HepG2 (cell line): Measurements from ENCODE around the gene RIMBP3C. TPM values are rescaled to one million over a fixed set of nuclear protein-coding genes. Genes with fewer than 3 reads are reported as not detected.
"Not testable (repeated sequence)": the region's sequence is repeated elsewhere in the genome, so short reads cannot be mapped to it uniquely, and the experiment has no call there.

Experiments
- ATAC-seq: fragments of 200-7000 bp; cut with Tn5 transposase; 3 replicates; pipeline ENCODE4 v1.9.1; 2020; ENCODE audit warnings: mild to moderate bottlenecking, moderate library complexity
- BruUV-seq: library from RNA; stranded (reverse); fragments of 400-500 nt; replicated peaks from 2 replicates; lab custom pipeline; 2021; lab: Mats Ljungman, UMichigan
- CTCF ChIA-PET: fragments of 300-600 bp; formaldehyde crosslinking; extraction: SDS; loops from one replicate; lab custom pipeline; 2021; ENCODE audit warnings: low total read pairs, inconsistent platforms, low intra/inter-chr PET ratio; lab: Yijun Ruan, JAX
- POLR2A ChIA-PET: fragments of 350-600 bp; sonication (Branson Sonifier 250); formaldehyde crosslinking; loops from one replicate; lab custom pipeline; 2020; ENCODE audit warnings: antibody characterized with exemption, inconsistent platforms; lab: Yijun Ruan, JAX
- DNase-seq: peaks from one replicate; pipeline ENCODE4 v3.0.0-alpha.2; 2015; ENCODE audit warnings: low spot score
- FAIRE-seq: peaks from 3 replicates; lab custom pipeline; 2011; peaks lifted over from hg19 to GRCh38; lab: Jason Lieb, UNC
- H2AFZ ChIP-seq: one replicate; pipeline ENCODE4 v1.6.1; 2011; ENCODE audit warnings: low read length, inconsistent platforms
- H3K27ac ChIP-seq: fragments of 300-600 bp; 3 replicates; pipeline ENCODE4 v1.8.0; 2011; ENCODE audit warnings: mixed run types, mild to moderate bottlenecking, mixed read lengths, low read length, inconsistent platforms; ENCODE audit not compliant: insufficient read depth; ENCODE audit errors: extremely low read length
- H3K27me3 ChIP-seq, 2 experiments: fragments of 200-600 bp in 1 of 2; 2 replicates in 1 of 2; 3 replicates in 1 of 2; pipeline versions ENCODE4 v1.6.0 to v1.8.0; 2011; ENCODE audit warnings: low read length in 2 of 2, mild to moderate bottlenecking in 2 of 2, moderate library complexity in 2 of 2, inconsistent platforms in 1 of 2; ENCODE audit not compliant: insufficient read depth in 2 of 2, control insufficient read depth in 1 of 2
- H3K36me3 ChIP-seq, 2 experiments: fragments of 200-600 bp in 1 of 2; replicated peaks in 1 of 2; 2 replicates in 1 of 2; 3 replicates in 1 of 2; pipeline versions ENCODE4 v1.5.1 to v1.8.0; 2011; ENCODE audit warnings: low read length in 2 of 2, inconsistent platforms in 1 of 2; ENCODE audit not compliant: insufficient read depth in 2 of 2, control insufficient read depth in 1 of 2
- H3K4me1 ChIP-seq: 2 replicates; pipeline ENCODE4 v1.5.1; 2012; ENCODE audit warnings: low read length, inconsistent platforms; ENCODE audit not compliant: insufficient read depth
- H3K4me2 ChIP-seq: 2 replicates; pipeline ENCODE4 v1.6.0; 2011; ENCODE audit warnings: low read depth, low read length, inconsistent platforms
- H3K4me3 ChIP-seq, 3 experiments: fragments of 200-600 bp in 1 of 3; sonication (generic), shearing (Covaris generic) in 1 of 3; replicated peaks in 1 of 3; 2 replicates each; pipeline ENCODE4 v1.5.1; 2011 to 2016; ENCODE audit warnings: low read length in 3 of 3, inconsistent platforms in 2 of 3, low read depth in 2 of 3, mild to moderate bottlenecking in 2 of 3, control low read depth in 1 of 3, mixed read lengths in 1 of 3; ENCODE audit not compliant: insufficient read depth in 1 of 3
- H3K79me2 ChIP-seq: one replicate; pipeline ENCODE4 v1.6.1; 2011; ENCODE audit warnings: low read length, inconsistent platforms; ENCODE audit not compliant: insufficient read depth
- H3K9ac ChIP-seq: 2 replicates; pipeline ENCODE4 v1.6.0; 2011; ENCODE audit warnings: mild to moderate bottlenecking, low read depth, low read length, inconsistent platforms; ENCODE audit not compliant: insufficient read depth
- H3K9me3 ChIP-seq: 2 replicates; pipeline ENCODE4 v1.5.1; 2012; ENCODE audit warnings: mild to moderate bottlenecking, low read length
- H4K20me1 ChIP-seq: 2 replicates; pipeline ENCODE4 v1.6.0; 2011; ENCODE audit warnings: inconsistent platforms, mild to moderate bottlenecking, low read length, moderate library complexity; ENCODE audit not compliant: insufficient read depth
- WGBS: methylation state at CpG from one replicate; pipeline ENCODE4 v1.1.6; 2017; ENCODE audit warnings: low lambda C conversion rate; 5-methylcytosine and 5-hydroxymethylcytosine counted together
- in situ Hi-C: cut with HindIII; loops from 2 replicates; pipeline ENCODE4 v1.10.0; 2017; ENCODE audit warnings: low pct_unique_long_range_greater_than_20kb; ENCODE audit not compliant: extremely low pct_ligation_motif_present
- intact Hi-C: fragments of 100-400 bp; cut with micrococcal nuclease; formaldehyde crosslinking; loops from one replicate; pipeline ENCODE4 v1.10.0; 2022; ENCODE audit not compliant: unreplicated experiment
- polyA plus RNA-seq, 8 experiments: library from polyadenylated mRNA; depleted of rRNA in 3 of 8; stranded (reverse) in 7 of 8; unstranded in 1 of 8; fragments of >200 nt; fragmentation: Illumina TruSeq in 4 of 8; extraction: Trizol in 4 of 8; gene quantifications; 2 replicates each; pipeline versions ENCODE4 v1.2.1 to v1.2.3, GENCODE V29; 2011 to 2016; ENCODE audit warnings: low read depth in 4 of 8, missing spikeins in 1 of 8, mixed read lengths in 1 of 8; ENCODE audit not compliant: insufficient read depth in 1 of 8
- total RNA-seq, 5 experiments: library from RNA; depleted of rRNA; stranded (reverse); fragments of >200 nt; fragmentation: Illumina TruSeq; extraction: Trizol; gene quantifications; 2 replicates each; pipeline ENCODE4 v1.2.3, GENCODE V29; 2016; ENCODE audit warnings: low read depth in 1 of 5

Gene RIMBP3C
- total and polyA plus RNA-seq, 2 of the 13 experiments (the other 11 are each of a cell fraction or from before 2014, with no cell fraction given) = 0.15 TPM; not detected in 1

DNA sequence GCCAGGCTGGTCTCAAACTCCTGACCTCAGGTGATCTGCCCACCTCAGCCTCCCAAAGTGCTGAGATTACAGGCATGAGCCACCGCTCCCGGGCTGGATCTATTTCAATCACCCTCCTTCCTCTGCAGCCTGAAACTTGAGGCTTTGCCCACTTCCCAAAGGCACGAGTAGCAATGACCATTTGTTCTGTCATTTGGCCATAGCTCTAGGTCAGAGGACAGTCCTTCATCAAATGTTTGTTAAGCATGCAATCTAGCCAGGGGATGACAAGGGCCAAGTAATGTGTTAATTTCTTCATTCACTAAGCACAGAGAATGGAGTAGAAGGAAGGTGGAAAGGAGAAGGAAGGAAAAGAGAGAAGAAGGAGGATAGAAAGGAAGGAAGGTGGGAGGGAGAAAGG, 9.4 kb upstream of the RIMBP3C start:
- not testable (repeated sequence) for ATAC-seq

DNA sequence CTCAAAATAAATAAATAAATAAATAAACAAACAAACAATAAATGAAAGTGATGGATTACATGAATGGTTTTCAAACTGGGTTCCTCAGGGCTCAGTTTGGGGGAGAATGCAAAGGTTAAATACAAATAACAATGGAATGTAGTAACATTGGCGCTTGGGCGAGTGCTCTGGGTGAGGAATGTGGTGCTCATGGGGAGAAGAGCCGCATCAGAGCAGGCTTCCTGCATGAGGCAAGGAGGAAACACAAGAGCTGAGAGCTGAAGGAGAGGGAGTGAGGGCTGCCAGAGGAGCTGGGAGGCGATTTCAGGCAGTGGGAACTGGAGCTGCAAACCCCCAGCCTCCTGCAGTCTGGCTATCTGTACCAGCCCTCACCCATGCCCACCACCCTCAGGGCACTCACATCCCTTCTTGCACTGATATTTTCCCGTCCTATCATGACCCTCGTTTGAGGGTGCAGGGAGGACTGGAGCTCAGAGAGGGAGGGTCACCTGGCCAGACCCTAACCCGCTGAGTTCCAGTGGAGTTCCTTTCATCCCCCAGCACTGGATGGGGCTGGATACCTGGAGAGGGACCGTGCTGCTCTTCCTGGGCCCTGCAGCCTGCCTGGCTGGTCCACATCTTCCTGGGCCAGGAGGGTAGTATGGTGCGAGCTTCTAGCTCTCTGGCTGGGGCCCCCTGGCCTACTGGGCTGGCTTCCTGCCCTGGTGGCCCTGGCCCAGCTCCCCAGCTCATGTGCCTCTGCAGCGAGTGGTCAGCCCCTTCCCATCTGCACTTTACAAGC, 8.3 kb upstream of the RIMBP3C start:
- H3K4me1 ChIP-seq = peaks cover 14% of the 10 kb centered on the region
- DNase-seq, H3K9me3 ChIP-seq, FAIRE-seq, H3K79me2 ChIP-seq, H3K4me2 ChIP-seq, H3K27me3 ChIP-seq, H4K20me1 ChIP-seq, H3K4me3 ChIP-seq, H3K36me3 ChIP-seq, CTCF ChIA-PET, H3K9ac ChIP-seq, BruUV-seq, intact Hi-C loops, in situ Hi-C loops, H3K27ac ChIP-seq, H2AFZ ChIP-seq, POLR2A ChIA-PET: not testable (repeated sequence)
- peak; percentile 45 for ATAC-seq
- 13% methylated on average over 3 of the region's 10 CpGs for WGBS

More for the DNA sequence above, 9.4 kb upstream of the RIMBP3C start:
- H4K20me1 ChIP-seq, H3K9ac ChIP-seq, H3K4me2 ChIP-seq, H3K27me3 ChIP-seq, FAIRE-seq, in situ Hi-C loops, intact Hi-C loops, H3K27ac ChIP-seq, BruUV-seq, H3K36me3 ChIP-seq, H3K4me3 ChIP-seq, POLR2A ChIA-PET, DNase-seq, H3K9me3 ChIP-seq, H3K79me2 ChIP-seq, CTCF ChIA-PET, H2AFZ ChIP-seq: not testable (repeated sequence)
- WGBS = 6% methylated on average over 1 of the region's 3 CpGs
- peaks cover 15% of the 10 kb centered on the region for H3K4me1 ChIP-seq

DNA sequence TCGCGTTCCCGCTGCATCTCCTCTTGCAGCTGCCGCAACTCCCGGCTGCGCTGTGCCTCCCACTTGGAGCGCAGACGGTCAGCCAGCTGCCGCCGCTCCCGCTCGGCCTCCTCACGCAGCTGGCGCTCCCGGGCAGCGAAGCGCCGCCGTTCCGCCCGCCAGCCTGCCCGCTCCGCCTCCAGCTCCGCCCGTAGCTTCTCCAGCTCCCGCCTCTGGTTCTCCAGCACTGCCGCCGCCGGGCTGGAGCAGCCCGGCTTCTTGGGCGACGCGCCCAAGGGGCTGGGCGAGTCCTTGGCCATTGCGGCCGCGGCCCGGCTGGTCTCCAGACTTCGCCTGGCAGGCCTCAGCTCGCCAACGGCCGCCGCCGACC, 598 bp downstream of the RIMBP3C start:
- H3K9me3 ChIP-seq, H3K4me2 ChIP-seq, POLR2A ChIA-PET, H3K9ac ChIP-seq, H3K79me2 ChIP-seq, in situ Hi-C loops, intact Hi-C loops, H3K4me1 ChIP-seq, FAIRE-seq, H2AFZ ChIP-seq, H3K27ac ChIP-seq, H3K27me3 ChIP-seq, BruUV-seq, H4K20me1 ChIP-seq, CTCF ChIA-PET, H3K36me3 ChIP-seq, H3K4me3 ChIP-seq, DNase-seq: not testable (repeated sequence)
- peak; percentile 53 for ATAC-seq
- WGBS = no CpG with 5 or more reads among the region's 44 CpGs

DNA sequence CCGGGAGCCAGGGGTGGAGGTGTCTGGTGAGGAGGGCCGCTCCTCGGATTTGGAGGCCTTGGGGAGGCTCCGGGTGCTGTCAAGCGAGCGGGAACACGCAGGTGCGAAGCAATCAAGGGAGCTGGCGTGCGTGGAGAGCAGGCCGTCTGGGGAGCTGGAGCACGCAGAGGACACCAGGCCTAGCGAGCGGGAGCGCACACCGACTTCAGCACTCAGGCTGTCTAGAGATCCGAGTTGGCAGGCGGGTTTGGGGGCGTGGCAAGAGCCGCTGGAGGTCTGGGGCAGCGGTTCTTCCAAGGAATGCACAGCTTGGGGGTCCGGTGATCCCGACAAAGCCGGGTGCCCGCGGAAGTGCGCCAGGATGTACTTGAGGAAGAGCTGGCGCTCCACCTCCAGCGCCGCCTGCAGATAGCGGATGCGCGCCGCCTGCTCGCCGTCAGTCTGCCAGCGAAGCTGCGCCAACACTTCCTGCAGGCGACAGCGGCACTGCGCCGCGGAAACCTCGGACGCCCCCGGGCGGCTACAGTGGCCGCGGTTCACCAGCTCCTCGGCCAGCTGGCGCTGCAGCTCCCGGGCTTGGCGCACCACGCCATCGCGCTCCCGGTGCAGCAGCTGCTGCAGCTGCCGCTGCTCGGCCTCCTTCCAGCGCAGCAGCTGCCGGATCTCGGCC, 1.1 kb downstream of the RIMBP3C start:
- no CpG with 5 or more reads among the region's 62 CpGs for WGBS
- BruUV-seq, H2AFZ ChIP-seq, H3K27me3 ChIP-seq, in situ Hi-C loops, CTCF ChIA-PET, H3K9ac ChIP-seq, H3K4me1 ChIP-seq, H3K4me2 ChIP-seq, H3K4me3 ChIP-seq, DNase-seq, H4K20me1 ChIP-seq, H3K9me3 ChIP-seq, H3K79me2 ChIP-seq, POLR2A ChIA-PET, FAIRE-seq, H3K27ac ChIP-seq, intact Hi-C loops, H3K36me3 ChIP-seq: not testable (repeated sequence)
- peak; percentile 91 for ATAC-seq
